Activated T-cell treated with anti-CD3 and anti-CD28 coated beads, Interleukin-2, amount 50 U/mL, for 4 hours (primary cell): Measurements from ENCODE around the gene GNAL. TPM values are rescaled to one million over a fixed set of nuclear protein-coding genes. Genes with fewer than 3 reads are reported as not detected.

Source experiments
- ATAC-seq, 2 donors: fragments of 200-7000 bp; cut with Tn5 transposase; one replicate each; pipeline ENCODE4 v1.10.0; 2021
- DNase-seq: peaks from one replicate; pipeline ENCODE4 v3.0.0-alpha.2; 2020
- H3K27me3 Mint-ChIP-seq: one replicate; pipeline ENCODE4 v1.8.0; 2021; ENCODE audit warnings: low read depth, mixed read lengths
- H3K36me3 Mint-ChIP-seq: one replicate; pipeline ENCODE4 v1.8.0; 2022; ENCODE audit warnings: mixed read lengths; ENCODE audit not compliant: insufficient read depth
- H3K4me1 Mint-ChIP-seq: one replicate; pipeline ENCODE4 v1.8.0; 2021; ENCODE audit warnings: low read depth, mixed read lengths
- H3K4me3 Mint-ChIP-seq: one replicate; pipeline ENCODE4 v1.8.0; 2021; ENCODE audit warnings: mild to moderate bottlenecking, moderate library complexity, mixed read lengths
- H3K9me3 Mint-ChIP-seq: one replicate; pipeline ENCODE4 v1.8.0; 2021; ENCODE audit warnings: mixed read lengths
- total RNA-seq, 3 donors: library from RNA; stranded (reverse); gene quantifications; one replicate each; pipeline ENCODE4 v1.2.1, GENCODE V29; 2021

Gene GNAL
- total RNA-seq, 3 donors from 2014 or later: 0.13 to 0.35 (median 0.24) TPM

DNA sequence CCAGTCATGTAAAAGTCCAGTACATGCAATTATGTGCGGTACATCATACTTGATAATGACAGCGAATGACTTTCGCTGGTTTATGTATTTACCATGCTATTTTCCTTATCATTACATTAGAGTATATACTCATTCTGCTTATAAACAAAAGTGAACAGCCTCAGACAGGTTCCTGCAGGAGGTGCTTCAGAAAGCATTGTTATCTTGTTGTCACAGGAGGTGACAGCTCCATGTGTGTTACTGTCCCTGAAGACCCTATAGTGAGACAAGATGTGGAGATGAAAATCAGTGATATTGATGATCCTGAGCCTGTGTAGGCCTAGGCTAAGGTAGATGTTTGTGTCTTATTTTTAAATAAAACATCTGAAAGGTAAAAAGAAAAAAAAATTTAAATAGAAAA is 234.4 kb downstream of the GNAL start:
- Mint-ChIP-seq H3K27me3 (no peaks in the 10 kb centered on the region), H3K36me3 (no peaks in the 10 kb centered on the region), H3K4me3 (no peak overlapping the region), H3K9me3 (no peaks in the 10 kb centered on the region), H3K4me1 (no peaks in the 10 kb centered on the region)
- DNase-seq (no peak), ATAC-seq (no peak)

DNA sequence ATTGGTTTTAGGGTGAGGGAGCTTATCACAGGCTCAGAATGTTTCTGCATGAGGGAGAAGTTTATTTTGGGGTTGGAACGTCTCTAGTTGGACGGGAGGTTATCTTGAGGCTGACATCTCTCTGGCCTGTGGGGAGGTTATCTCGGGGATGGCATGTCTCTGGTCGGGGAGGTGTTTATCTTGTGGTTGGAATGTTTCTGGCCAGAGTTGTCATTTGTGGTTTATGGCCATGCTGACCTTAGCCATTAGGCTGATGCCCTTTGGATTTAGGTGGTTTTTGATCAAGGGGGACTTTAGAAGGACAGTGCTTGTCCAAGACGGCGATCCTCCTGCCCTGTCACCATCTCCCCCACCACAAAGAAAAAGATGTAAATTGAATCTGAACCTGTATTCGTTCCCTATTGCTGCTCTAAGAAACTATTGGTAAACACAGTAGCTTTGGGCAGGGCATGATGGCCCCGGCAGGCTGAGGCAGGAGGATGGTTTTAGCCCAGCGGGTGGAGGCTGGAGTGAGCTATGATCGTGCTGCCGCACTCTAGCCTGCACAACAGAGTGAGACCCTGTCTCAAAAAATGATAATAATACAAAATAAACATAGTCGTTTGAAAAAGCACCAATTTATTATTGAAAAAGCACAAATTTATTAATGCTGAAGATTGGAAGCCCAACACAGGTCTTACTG is 236.9 kb downstream of the GNAL start:
- no peak for ATAC-seq
- no peaks in the 10 kb centered on the region for H3K9me3 Mint-ChIP-seq
- H3K36me3 Mint-ChIP-seq: no peaks in the 10 kb centered on the region

DNA sequence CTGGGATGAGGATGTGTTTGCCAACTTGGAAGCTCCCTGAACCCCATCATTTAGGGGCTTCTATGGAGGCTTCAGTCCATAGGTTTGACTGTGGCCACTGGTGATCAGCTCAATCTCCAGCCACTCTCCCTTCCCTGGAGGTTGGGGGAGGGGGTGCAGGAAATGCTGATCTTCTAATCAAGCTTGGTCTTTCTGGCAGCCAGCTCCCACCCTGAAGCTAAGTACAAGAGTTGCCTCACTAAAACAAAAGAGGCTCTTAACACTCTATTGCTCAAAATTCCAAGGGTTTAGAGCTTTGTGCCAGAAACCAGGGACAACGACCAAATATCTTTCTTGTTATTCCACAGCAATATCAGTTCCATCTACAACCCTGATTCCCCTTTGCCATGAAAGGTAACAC is 238.4 kb downstream of the GNAL start:
- H3K4me1 Mint-ChIP-seq: no peaks in the 10 kb centered on the region
- ATAC-seq (no peak), DNase-seq (no peak)
- no peaks in the 10 kb centered on the region for H3K27me3 Mint-ChIP-seq
- H3K4me3 Mint-ChIP-seq: no peak overlapping the region
- H3K9me3 Mint-ChIP-seq: no peaks in the 10 kb centered on the region
- H3K36me3 Mint-ChIP-seq: no peaks in the 10 kb centered on the region

More for the DNA sequence above, 236.9 kb downstream of the GNAL start:
- H3K4me3 Mint-ChIP-seq: no peak overlapping the region
- no peaks in the 10 kb centered on the region for H3K27me3 Mint-ChIP-seq
- H3K4me1 Mint-ChIP-seq: no peaks in the 10 kb centered on the region
- DNase-seq: no peak

DNA sequence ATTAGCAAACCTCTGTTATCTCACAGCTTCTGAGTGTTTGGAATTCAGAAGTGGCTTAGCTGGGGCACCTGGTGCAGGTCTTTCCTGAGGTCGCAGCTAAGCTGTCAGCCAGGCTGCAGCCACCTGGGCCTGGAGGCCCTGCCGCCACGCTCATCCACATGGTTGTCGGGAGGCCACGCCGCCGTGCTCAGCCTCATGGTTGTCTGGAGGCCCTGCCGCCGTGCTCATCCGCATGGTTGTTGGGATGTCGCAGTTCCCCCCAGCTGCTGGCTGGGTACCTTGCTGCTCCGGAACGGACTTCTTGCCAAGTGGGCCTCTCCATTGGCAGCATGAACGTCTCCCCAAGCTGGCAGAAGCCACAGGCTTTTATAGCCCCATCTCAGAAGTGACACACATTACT is 243.3 kb downstream of the GNAL start:
- Mint-ChIP-seq H3K27me3 (no peaks in the 10 kb centered on the region), H3K4me3 (no peak overlapping the region), H3K9me3 (no peaks in the 10 kb centered on the region), H3K4me1 (no peaks in the 10 kb centered on the region), H3K36me3 (no peaks in the 10 kb centered on the region)
- no peak for ATAC-seq
- DNase-seq: no peak

Other genes starting within 250 kb of the GNAL start
- not detected for gene SLC35G4, start 79.7 kb upstream of the GNAL start, total RNA-seq
- gene CHMP1B, start 162.1 kb downstream of the GNAL start, total RNA-seq: 10 to 100 TPM; 20.6 to 23.1 (median 21.1) TPM
- gene MPPE1, start 219.1 kb downstream of the GNAL start, total RNA-seq: 10 to 100 TPM; 31.4 to 33.9 (median 31.6) TPM